MCF 10A (cell line): ENCODE results near the gene PKD2L1. TPM values are rescaled to one million over a fixed set of nuclear protein-coding genes. Genes with fewer than 3 reads are reported as not detected.

Source experiments
- BruUV-seq: library from RNA; stranded (reverse); fragments of 400-500 nt; replicated peaks from 2 replicates; lab custom pipeline; 2021; lab: Mats Ljungman, UMichigan
- CTCF ChIA-PET: fragments of 300-600 bp; sonication (Branson Sonifier 250); formaldehyde crosslinking; extraction: SDS; loops from one replicate; lab custom pipeline; 2021; ENCODE audit warnings: antibody characterized with exemption, inconsistent platforms; lab: Yijun Ruan, JAX
- POLR2A ChIA-PET: fragments of 300-600, 350-650 bp; sonication (Branson Sonifier 250); formaldehyde crosslinking; extraction: SDS; loops from one replicate; lab custom pipeline; 2020; ENCODE audit warnings: antibody characterized with exemption, inconsistent platforms; lab: Yijun Ruan, JAX
- DNase-seq: peaks from one replicate; pipeline ENCODE4 v3.0.0-alpha.2; 2018; ENCODE audit not compliant: unreplicated experiment
- H3K27ac Mint-ChIP-seq: one replicate; pipeline ENCODE4 v1.8.0; 2022; ENCODE audit warnings: mild to moderate bottlenecking, low read depth, mixed read lengths; ENCODE audit not compliant: unreplicated experiment
- H3K27me3 Mint-ChIP-seq: one replicate; pipeline ENCODE4 v1.8.0; 2022; ENCODE audit warnings: mixed read lengths; ENCODE audit not compliant: insufficient read depth, unreplicated experiment
- H3K36me3 Mint-ChIP-seq: one replicate; pipeline ENCODE4 v1.8.0; 2022; ENCODE audit warnings: mild to moderate bottlenecking, moderate library complexity, mixed read lengths; ENCODE audit not compliant: insufficient read depth, unreplicated experiment
- H3K4me1 Mint-ChIP-seq: one replicate; pipeline ENCODE4 v1.8.0; 2022; ENCODE audit warnings: mixed read lengths; ENCODE audit not compliant: insufficient read depth, unreplicated experiment
- H3K4me3 Mint-ChIP-seq: one replicate; pipeline ENCODE4 v1.8.0; 2022; ENCODE audit warnings: mild to moderate bottlenecking, moderate library complexity, mixed read lengths; ENCODE audit not compliant: unreplicated experiment
- H3K9me3 Mint-ChIP-seq: one replicate; pipeline ENCODE4 v1.8.0; 2022; ENCODE audit warnings: mixed read lengths; ENCODE audit not compliant: unreplicated experiment
- intact Hi-C: fragments of 100-400 bp; cut with micrococcal nuclease; formaldehyde crosslinking; loops from 2 replicates; pipeline ENCODE4 v1.14.1; 2022
- total RNA-seq: library from RNA; stranded (reverse); gene quantifications from 2 replicates; pipeline ENCODE4 v1.2.3, GENCODE V29; 2022
- TF ChIP-seq, protein P1 (sequence below): fragments of 200-600 bp; IDR thresholded peaks from one replicate; pipeline ENCODE4 v1.8.0; 2022; ENCODE audit warnings: antibody characterized with exemption, mild to moderate bottlenecking; ENCODE audit not compliant: unreplicated experiment

PKD2L1 gene
- total RNA-seq, 1 experiment from 2014 or later, result not detected

DNA sequence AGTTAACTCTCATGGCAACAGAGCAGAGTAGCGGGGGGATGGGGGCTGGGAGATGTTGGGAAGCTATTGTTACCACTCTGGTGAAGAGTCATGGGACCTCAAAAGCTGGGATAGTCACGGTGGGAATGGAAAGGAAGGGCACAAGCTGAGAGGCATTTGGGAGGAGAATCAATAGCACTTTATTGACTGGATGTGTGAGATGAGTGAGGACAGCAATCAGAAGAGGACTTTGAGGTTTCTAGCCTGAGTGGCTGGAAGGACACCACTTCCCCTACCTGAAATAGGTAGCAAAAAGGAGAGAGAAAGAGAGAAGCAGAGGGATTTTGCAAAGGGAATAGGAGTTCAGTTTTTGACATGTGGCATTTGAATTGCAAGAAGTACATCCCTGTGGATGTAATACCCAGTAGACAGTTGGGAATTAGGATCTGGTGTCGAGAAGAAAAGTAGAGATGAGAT is 44.2 kb upstream of the PKD2L1 start:
- intact Hi-C loops, result loop anchor here (1.0 kb wide), 3 partner anchors 27 to 59 kb away; partner anchors contain the start of gene SCD
- no peaks in the 10 kb centered on the region for H3K27me3 Mint-ChIP-seq
- DNase-seq, result no peak
- H3K36me3 Mint-ChIP-seq, result peaks cover 4% of the 10 kb centered on the region
- ChIA-PET POLR2A (interaction anchor here (0.7 to 4.9 kb wide), 18 partner anchors 9 to 160 kb away, joined by 3 to 261 read pairs (median 6); partner anchors contain the start of genes BLOC1S2, NDUFB8 and SCD), CTCF (interaction anchor here (0.5 to 3.1 kb wide), 10 partner anchors 10 to 743 kb away, joined by 3 to 22 read pairs (median 6); partner anchors contain the start of genes LZTS2 and SCD)
- no peaks in the 10 kb centered on the region for H3K9me3 Mint-ChIP-seq
- BruUV-seq, result no TSS peak
- H3K4me3 Mint-ChIP-seq, result no peak overlapping the region
- peaks cover 14% of the 10 kb centered on the region for H3K4me1 Mint-ChIP-seq
- TF ChIP-seq, protein P1, sequence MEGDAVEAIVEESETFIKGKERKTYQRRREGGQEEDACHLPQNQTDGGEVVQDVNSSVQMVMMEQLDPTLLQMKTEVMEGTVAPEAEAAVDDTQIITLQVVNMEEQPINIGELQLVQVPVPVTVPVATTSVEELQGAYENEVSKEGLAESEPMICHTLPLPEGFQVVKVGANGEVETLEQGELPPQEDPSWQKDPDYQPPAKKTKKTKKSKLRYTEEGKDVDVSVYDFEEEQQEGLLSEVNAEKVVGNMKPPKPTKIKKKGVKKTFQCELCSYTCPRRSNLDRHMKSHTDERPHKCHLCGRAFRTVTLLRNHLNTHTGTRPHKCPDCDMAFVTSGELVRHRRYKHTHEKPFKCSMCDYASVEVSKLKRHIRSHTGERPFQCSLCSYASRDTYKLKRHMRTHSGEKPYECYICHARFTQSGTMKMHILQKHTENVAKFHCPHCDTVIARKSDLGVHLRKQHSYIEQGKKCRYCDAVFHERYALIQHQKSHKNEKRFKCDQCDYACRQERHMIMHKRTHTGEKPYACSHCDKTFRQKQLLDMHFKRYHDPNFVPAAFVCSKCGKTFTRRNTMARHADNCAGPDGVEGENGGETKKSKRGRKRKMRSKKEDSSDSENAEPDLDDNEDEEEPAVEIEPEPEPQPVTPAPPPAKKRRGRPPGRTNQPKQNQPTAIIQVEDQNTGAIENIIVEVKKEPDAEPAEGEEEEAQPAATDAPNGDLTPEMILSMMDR, result no peak
- no peak overlapping the region for H3K27ac Mint-ChIP-seq

DNA sequence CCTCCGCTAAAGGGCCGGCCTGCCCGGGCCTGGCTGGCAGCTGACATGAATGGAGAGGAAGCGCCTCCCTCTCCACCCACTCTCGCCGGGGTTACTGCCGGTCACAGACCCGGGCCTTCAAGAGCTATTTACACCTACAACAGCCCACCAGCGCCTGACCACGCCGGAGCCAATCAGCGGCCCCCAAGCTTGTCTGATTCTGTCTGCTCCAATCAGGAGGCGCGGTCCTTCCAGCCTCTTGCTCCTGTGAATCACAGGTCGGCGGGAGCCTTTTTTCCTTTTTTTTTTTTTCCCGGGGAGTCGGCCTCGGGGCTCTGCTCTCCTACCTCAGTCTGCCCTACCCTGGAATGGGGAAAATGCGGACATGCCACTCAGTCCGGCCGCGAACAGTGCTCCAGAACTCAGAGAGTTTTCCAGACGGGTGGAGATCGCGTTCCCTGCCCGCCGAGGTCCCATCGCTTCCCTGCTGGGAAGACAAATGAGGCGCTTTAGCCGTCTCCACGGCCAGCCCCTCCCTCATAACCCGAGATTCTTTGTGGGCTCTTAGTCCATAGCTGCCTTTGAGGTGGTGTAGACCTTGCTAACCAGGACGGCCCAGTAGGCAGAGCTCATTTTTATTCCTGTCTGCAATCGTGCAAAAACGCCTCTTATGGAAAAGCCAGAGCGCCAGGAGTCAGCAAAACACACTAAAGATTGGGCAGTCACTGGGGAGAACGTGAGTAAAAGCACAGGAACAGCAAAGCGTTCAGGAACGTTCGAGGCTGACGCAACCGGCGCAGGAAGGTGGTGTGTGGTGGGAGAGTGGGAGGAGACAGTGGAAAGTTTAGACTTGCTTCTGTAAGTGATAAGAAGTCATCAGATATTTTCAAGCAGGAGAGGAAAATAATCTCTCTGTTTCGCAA is 43.5 kb upstream of the PKD2L1 start:
- no peaks in the 10 kb centered on the region for H3K9me3 Mint-ChIP-seq
- intact Hi-C loops, result loop anchor here (1.0 kb wide), 4 partner anchors 9 to 60 kb away; partner anchors contain the start of gene SCD
- CTCF ChIA-PET, result interaction anchor here (0.5 to 3.1 kb wide), 14 partner anchors 10 to 742 kb away, joined by 3 to 22 read pairs (median 5); partner anchors contain the start of genes LZTS2 and SCD

DNA sequence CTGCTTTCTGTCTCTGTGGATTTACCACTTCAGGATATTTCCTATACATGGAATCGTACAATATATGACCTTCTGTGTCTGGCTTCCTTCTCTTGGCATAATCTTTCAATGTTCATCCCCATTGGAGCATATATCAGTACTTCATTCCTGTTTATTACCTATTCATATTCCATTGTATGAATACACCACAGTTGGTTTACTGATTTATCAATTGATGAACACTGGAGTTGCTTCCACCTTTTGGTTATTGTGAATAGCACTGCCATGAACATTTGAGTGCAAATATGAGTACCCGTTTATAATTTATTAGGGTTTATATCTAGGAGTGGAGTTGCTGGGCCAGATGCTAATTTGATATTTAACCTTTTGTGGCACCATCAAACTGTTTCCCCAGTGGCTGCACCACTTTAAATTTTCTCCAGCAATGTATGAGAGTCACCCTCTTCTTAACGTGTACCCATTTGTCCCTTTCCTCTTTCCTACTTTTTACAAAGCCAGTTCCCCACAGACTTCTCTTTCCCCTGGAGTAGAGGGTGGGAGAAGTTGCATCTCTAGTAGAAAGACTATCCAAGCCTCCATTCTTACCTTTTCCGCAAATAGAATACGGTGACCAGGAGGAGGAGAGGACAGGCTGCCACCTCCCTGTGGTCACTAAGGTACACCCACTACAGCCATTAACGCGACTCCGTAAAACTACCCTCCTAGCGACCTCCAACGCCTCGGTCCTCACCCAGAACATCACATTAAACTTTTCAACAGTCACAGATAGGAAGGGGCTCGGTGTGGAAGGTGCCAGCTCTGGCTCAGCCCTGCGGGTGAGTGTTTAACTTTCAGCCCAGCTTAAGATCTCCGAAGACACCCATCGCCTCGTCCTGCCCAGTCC is 42.6 kb upstream of the PKD2L1 start:
- intact Hi-C loops, result loop anchor here (1.0 kb wide), 1 partner anchor 8 kb away; no protein-coding TSS in a partner anchor
- CTCF ChIA-PET, result interaction anchor here (0.9 to 3.0 kb wide), 7 partner anchors 9 to 61 kb away, joined by 4 to 22 read pairs (median 5); partner anchors contain the start of gene SCD
- TF ChIP-seq, protein P1, result no peak
- BruUV-seq, result no TSS peak
- Mint-ChIP-seq H3K9me3 (no peaks in the 10 kb centered on the region), H3K4me1 (peaks cover 14% of the 10 kb centered on the region), H3K27ac (no peak overlapping the region), H3K4me3 (no peak overlapping the region), H3K27me3 (no peaks in the 10 kb centered on the region), H3K36me3 (peaks cover 4% of the 10 kb centered on the region)
- DNase-seq, result no peak
- POLR2A ChIA-PET, result interaction anchor here (0.7 to 13.8 kb wide), 14 partner anchors 9 to 540 kb away, joined by 3 to 493 read pairs (median 6); partner anchors contain the start of genes BLOC1S2, NDUFB8, SCD and SLF2

More for the DNA sequence above, 43.5 kb upstream of the PKD2L1 start:
- peak; percentile 100 for DNase-seq
- Mint-ChIP-seq H3K27ac (no peak overlapping the region), H3K4me3 (no peak overlapping the region), H3K36me3 (peaks cover 4% of the 10 kb centered on the region), H3K27me3 (no peaks in the 10 kb centered on the region), H3K4me1 (peaks cover 14% of the 10 kb centered on the region)
- POLR2A ChIA-PET, result interaction anchor here (0.7 to 4.9 kb wide), 21 partner anchors 9 to 539 kb away, joined by 3 to 261 read pairs (median 4); partner anchors contain the start of genes BLOC1S2, NDUFB8, SCD and SLF2
- TF ChIP-seq, protein P1, result no peak
- TSS peak; percentile 85 for BruUV-seq
